ENCODE data around the gene SPATA6. TPM values are rescaled to one million over a fixed set of nuclear protein-coding genes. Genes with fewer than 3 reads are reported as not detected.

Gene SPATA6
- total and polyA plus RNA-seq, 2 donors (not counting 1 experiment from before 2014, with no cell fraction given) = 1.9 to 6.7 TPM

GRCh38 chr1:48356901-48357300, 115.1 kb downstream of the SPATA6 start:
- POLR2A ChIA-PET = no interaction called here
- intact Hi-C loops (cut with micrococcal nuclease) = no loop called here
- no peaks in the 10 kb centered on the region for H3K79me2 ChIP-seq (ENCODE audit: control insufficient read depth, insufficient read depth, low read length)

GRCh38 chr1:48344373-48344772, 127.6 kb downstream of the SPATA6 start:
- ATAC-seq (ENCODE audit: low read depth) = no peak
- Mint-ChIP-seq H3K4me1 (no peaks in the 10 kb centered on the region), H3K9me3 (ENCODE audit: insufficient read depth) (peaks cover 16% of the 10 kb centered on the region), H3K4me3 (no peak overlapping the region), H3K27me3 (no peaks in the 10 kb centered on the region), H3K27ac (no peak overlapping the region)
- ChIA-PET POLR2A (no interaction called here), CTCF (no interaction called here)
- H3K9ac ChIP-seq (ENCODE audit: low read length) = no peak overlapping the region
- no peak overlapping the region for H3K4me2 ChIP-seq (replicated peaks; ENCODE audit: low read depth, low read length, poor library complexity, severe bottlenecking)
- H3K4me1 ChIP-seq (ENCODE audit: control insufficient read depth in 2 of 2, insufficient read depth in 2 of 2, low read length in 2 of 2) = no peaks in the 10 kb centered on the region
- no peak overlapping the region for H3K4me3 ChIP-seq (ENCODE audit: control extremely low read depth in 1 of 5, extremely low read depth in 1 of 5, insufficient read depth in 1 of 5, low read depth in 2 of 5, low read length in 4 of 5)
- no CpG with 5 or more reads among the region's 4 CpGs for whole genome bisulfite sequencing (ENCODE audit: insufficient coverage)
- peaks cover 0 to 4% (median 2%) of the 10 kb centered on the region in 3 donors for H3K9me3 ChIP-seq (ENCODE audit: control extremely low read depth in 1 of 3, control insufficient read depth in 2 of 3, insufficient read depth in 1 of 3, low read length in 2 of 3)
- intact Hi-C loops (cut with micrococcal nuclease) = no loop called here
- no peak overlapping the region for H3K27ac ChIP-seq (ENCODE audit: low read length in 2 of 2)
- no peak for TF ChIP-seq CTCF (IDR thresholded peaks at IDR 0.05)
- TF ChIP-seq EZH2 (IDR thresholded peaks at IDR 0.05; ENCODE audit: borderline replicate concordance, insufficient read depth, low read depth, low read length, poor library complexity, severe bottlenecking) = no peak
- no peaks in the 10 kb centered on the region for H3K79me2 ChIP-seq (ENCODE audit: control insufficient read depth, insufficient read depth, low read length)
- H3K27me3 ChIP-seq (replicated peaks in 1 of 4; ENCODE audit: control extremely low read depth in 1 of 4, control insufficient read depth in 3 of 4, insufficient read depth in 4 of 4, low read length in 3 of 4) = no peaks in the 10 kb centered on the region
- H4K20me1 ChIP-seq (ENCODE audit: control insufficient read depth, insufficient read depth, low read length, poor library complexity, severe bottlenecking) = no peaks in the 10 kb centered on the region
- no peaks in the 10 kb centered on the region for H3K36me3 ChIP-seq (replicated peaks in 1 of 2; ENCODE audit: control extremely low read depth in 1 of 2, control insufficient read depth in 1 of 2, extremely low read depth in 1 of 2, insufficient read depth in 2 of 2, low read length in 1 of 2)
- DNase-seq = no peak
- no peak overlapping the region for H2AFZ ChIP-seq (ENCODE audit: insufficient read depth, low read depth, low read length, poor library complexity, severe bottlenecking)

More at GRCh38 chr1:48356901-48357300, 115.1 kb downstream of the SPATA6 start:
- ATAC-seq (ENCODE audit: low read depth) = no peak
- Histone ChIP-seq H2AFZ (ENCODE audit: insufficient read depth, low read depth, low read length, poor library complexity, severe bottlenecking) (no peak overlapping the region), H4K20me1 (ENCODE audit: control insufficient read depth, insufficient read depth, low read length, poor library complexity, severe bottlenecking) (no peaks in the 10 kb centered on the region), H3K27me3 (replicated peaks in 1 of 4; ENCODE audit: control extremely low read depth in 1 of 4, control insufficient read depth in 3 of 4, insufficient read depth in 4 of 4, low read length in 3 of 4) (no peaks in the 10 kb centered on the region), H3K36me3 (replicated peaks in 1 of 2; ENCODE audit: control extremely low read depth in 1 of 2, control insufficient read depth in 1 of 2, extremely low read depth in 1 of 2, insufficient read depth in 2 of 2, low read length in 1 of 2) (no peaks in the 10 kb centered on the region), H3K4me3 (ENCODE audit: control extremely low read depth in 1 of 5, extremely low read depth in 1 of 5, insufficient read depth in 1 of 5, low read depth in 2 of 5, low read length in 4 of 5) (no peak overlapping the region), H3K27ac (ENCODE audit: low read length in 2 of 2) (no peak overlapping the region), H3K4me2 (replicated peaks; ENCODE audit: low read depth, low read length, poor library complexity, severe bottlenecking) (no peak overlapping the region), H3K9me3 (ENCODE audit: control extremely low read depth in 1 of 3, control insufficient read depth in 2 of 3, insufficient read depth in 1 of 3, low read length in 2 of 3) (peaks cover 0 to 1% (median 0%) of the 10 kb centered on the region in 3 donors), H3K4me1 (ENCODE audit: control insufficient read depth in 2 of 2, insufficient read depth in 2 of 2, low read length in 2 of 2) (no peaks in the 10 kb centered on the region), H3K9ac (ENCODE audit: low read length) (no peak overlapping the region)
- Mint-ChIP-seq H3K9me3 (ENCODE audit: insufficient read depth) (no peaks in the 10 kb centered on the region), H3K27ac (no peak overlapping the region), H3K4me1 (no peaks in the 10 kb centered on the region), H3K27me3 (peaks cover 3% of the 10 kb centered on the region), H3K4me3 (no peak overlapping the region)
- DNase-seq = no peak
- TF ChIP-seq CTCF (IDR thresholded peaks at IDR 0.05) (no peak), EZH2 (IDR thresholded peaks at IDR 0.05; ENCODE audit: borderline replicate concordance, insufficient read depth, low read depth, low read length, poor library complexity, severe bottlenecking) (no peak)
- CTCF ChIA-PET = no interaction called here
